Ectodermal cell (in vitro differentiated cells): ENCODE measurements around the gene CFAP100.

Source experiments
- H3K27ac ChIP-seq: 2 replicates; pipeline ENCODE4 v1.7.0; 2013; ENCODE audit warnings: mild to moderate bottlenecking, low read depth, low read length; ENCODE audit not compliant: insufficient read depth, poor library complexity, severe bottlenecking
- H3K27me3 ChIP-seq: 2 replicates; pipeline ENCODE4 v1.7.0; 2013; ENCODE audit warnings: mild to moderate bottlenecking, low read length; ENCODE audit not compliant: insufficient read depth, control insufficient read depth, poor library complexity, severe bottlenecking
- H3K36me3 ChIP-seq: one replicate; pipeline ENCODE4 v1.7.0; 2013; ENCODE audit warnings: low read length; ENCODE audit not compliant: control insufficient read depth, insufficient read depth
- H3K4me1 ChIP-seq: one replicate; pipeline ENCODE4 v1.7.0; 2013; ENCODE audit warnings: low read length; ENCODE audit not compliant: control insufficient read depth, insufficient read depth
- H3K4me3 ChIP-seq: 2 replicates; pipeline ENCODE4 v1.7.0; 2013; ENCODE audit warnings: low read depth, low read length, control low read depth; ENCODE audit not compliant: insufficient read depth
- H3K9me3 ChIP-seq: 2 replicates; pipeline ENCODE4 v1.7.0; 2013; ENCODE audit warnings: mild to moderate bottlenecking, low read length, moderate library complexity; ENCODE audit not compliant: control insufficient read depth
- WGBS, 2 experiments: methylation state at CpG; one replicate each; pipeline ENCODE4 v1.1.7; 2013; ENCODE audit warnings: missing lambda C conversion rate in 2 of 2; 5-methylcytosine and 5-hydroxymethylcytosine counted together

The CFAP100 gene

GRCh38 chr3:126377211-126377610 is 17.5 kb upstream of the CFAP100 start:
- peaks cover 7% of the 10 kb centered on the region for H3K4me1 ChIP-seq
- WGBS, 2 experiments: 96 to 98% methylated on average over 3 of the region's 3 CpGs
- H3K4me3 ChIP-seq: no peak overlapping the region
- H3K9me3 ChIP-seq: no peaks in the 10 kb centered on the region
- no peak overlapping the region for H3K27ac ChIP-seq
- no peaks in the 10 kb centered on the region for H3K27me3 ChIP-seq
- H3K36me3 ChIP-seq: no peaks in the 10 kb centered on the region

DNA sequence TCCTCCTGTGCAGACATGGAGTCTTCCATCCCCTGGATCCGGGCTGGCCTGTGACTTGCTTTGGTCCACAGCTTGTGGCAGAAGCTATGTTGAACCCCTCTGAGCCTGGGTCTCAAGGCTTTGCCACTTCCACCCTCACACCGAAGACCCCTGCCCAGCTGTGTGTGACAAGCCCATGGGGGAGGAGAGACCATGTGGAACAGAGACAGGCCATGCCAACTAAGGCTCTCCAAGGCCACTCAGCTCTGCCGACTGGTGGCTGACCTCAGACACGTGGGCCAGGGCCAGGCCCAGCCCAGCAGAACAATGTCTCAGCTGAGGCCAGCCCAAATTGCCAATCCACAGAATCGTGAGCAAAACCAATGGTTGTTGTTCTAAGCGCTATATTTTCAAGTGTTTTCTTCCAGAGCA is 16.4 kb upstream of the CFAP100 start:
- Histone ChIP-seq H3K4me3 (no peak overlapping the region), H3K36me3 (no peaks in the 10 kb centered on the region), H3K4me1 (peaks cover 7% of the 10 kb centered on the region), H3K9me3 (no peaks in the 10 kb centered on the region), H3K27ac (no peak overlapping the region), H3K27me3 (no peaks in the 10 kb centered on the region)
- 93 to 95% methylated on average over 6 of the region's 6 CpGs for WGBS, 2 experiments

DNA sequence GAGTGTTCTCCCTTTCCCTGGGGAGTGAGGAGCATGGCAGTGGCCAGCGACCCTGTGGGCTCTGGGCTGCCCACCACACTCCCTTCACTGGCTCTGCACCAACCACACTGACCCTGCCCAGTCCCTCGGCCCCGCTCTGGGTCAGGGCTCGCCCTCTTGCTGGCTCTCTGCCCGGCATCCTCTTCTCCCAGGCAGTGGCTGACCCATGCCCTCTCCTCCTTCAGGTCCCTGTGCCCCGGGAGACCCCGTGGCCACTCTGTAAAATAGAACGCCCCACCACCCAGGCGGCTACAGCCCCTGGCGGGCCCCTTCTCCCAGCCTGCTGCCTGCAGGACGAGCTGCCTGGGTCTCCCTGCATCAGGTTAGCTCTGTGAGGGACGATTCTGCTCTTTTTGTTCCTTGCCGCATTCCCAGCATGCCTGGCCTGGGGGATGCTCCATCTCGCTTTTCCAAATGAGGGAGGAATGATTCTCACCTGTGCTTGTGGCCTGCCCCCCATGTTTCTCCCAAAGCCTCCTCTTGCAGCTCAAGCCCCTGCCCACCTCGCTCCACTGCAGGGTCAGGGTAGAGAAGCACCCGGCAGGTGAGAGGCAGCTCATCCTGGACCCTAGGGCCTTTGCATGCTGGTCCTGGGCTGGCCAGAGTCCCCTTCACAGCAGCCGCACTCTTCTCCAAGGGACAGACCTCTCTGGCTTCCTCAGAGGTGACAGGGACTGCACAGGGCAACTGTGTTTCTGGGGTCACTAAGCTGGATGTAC is 14.5 kb upstream of the CFAP100 start:
- no peaks in the 10 kb centered on the region for H3K27me3 ChIP-seq

DNA sequence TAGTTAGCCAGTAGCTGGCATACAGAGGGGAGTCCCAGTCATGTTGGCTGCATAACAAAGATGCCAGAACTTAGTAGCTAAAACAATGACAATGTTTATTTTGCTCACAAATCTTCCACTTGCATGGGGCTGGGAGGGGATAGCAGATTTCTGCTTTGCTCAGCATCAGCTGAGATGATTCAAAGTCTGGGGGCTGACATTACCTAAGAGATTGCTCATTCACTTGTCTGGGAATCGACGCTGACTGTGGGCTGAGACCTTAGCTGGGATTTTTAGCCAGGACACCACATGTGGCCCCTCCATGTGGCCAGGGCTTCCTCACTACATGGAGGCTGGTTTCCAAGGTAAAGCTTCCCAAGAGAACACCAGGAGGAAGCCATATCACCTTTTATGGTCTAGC is 12.7 kb upstream of the CFAP100 start:
- no peaks in the 10 kb centered on the region for H3K4me1 ChIP-seq
- no peaks in the 10 kb centered on the region for H3K27me3 ChIP-seq
- no peak overlapping the region for H3K4me3 ChIP-seq
- no peak overlapping the region for H3K27ac ChIP-seq
- 42 to 44% methylated on average over 2 of the region's 2 CpGs for WGBS, 2 experiments
- H3K36me3 ChIP-seq: no peaks in the 10 kb centered on the region
- H3K9me3 ChIP-seq: no peaks in the 10 kb centered on the region

More for the DNA sequence above, 14.5 kb upstream of the CFAP100 start:
- 84 to 85% methylated on average over 17 of the region's 17 CpGs for WGBS, 2 experiments
- Histone ChIP-seq H3K9me3 (no peaks in the 10 kb centered on the region), H3K27ac (no peak overlapping the region), H3K4me1 (peaks cover 7% of the 10 kb centered on the region), H3K4me3 (no peak overlapping the region), H3K36me3 (no peaks in the 10 kb centered on the region)

- Histone ChIP-seq H3K4me1 (no peaks in the 10 kb centered on the region), H3K9me3 (no peaks in the 10 kb centered on the region), H3K36me3 (no peaks in the 10 kb centered on the region), H3K4me3 (peak overlapping the region; percentile 18), H3K27ac (peak overlapping the region; percentile 76), H3K27me3 (peaks cover 28% of the 10 kb centered on the region)
- WGBS, 2 experiments: 6 to 7% methylated on average over 58 of the region's 58 CpGs
Measured at GRCh38 chr3:126389112-126389793, 5.5 kb upstream of the CFAP100 start.

GRCh38 chr3:126389794-126390146 is 4.9 kb upstream of the CFAP100 start:
- Histone ChIP-seq H3K4me3 (no peak overlapping the region), H3K27me3 (peaks cover 32% of the 10 kb centered on the region), H3K9me3 (no peaks in the 10 kb centered on the region), H3K4me1 (peaks cover 3% of the 10 kb centered on the region), H3K36me3 (no peaks in the 10 kb centered on the region), H3K27ac (no peak overlapping the region)
- 80 to 83% methylated on average over 16 to 17 of the region's 17 CpGs for WGBS, 2 experiments

- Histone ChIP-seq H3K4me3 (no peak overlapping the region), H3K36me3 (no peaks in the 10 kb centered on the region), H3K9me3 (no peaks in the 10 kb centered on the region), H3K27ac (no peak overlapping the region), H3K4me1 (peaks cover 6% of the 10 kb centered on the region), H3K27me3 (peaks cover 36% of the 10 kb centered on the region)
- 93 to 95% methylated on average over 15 of the region's 15 CpGs for WGBS, 2 experiments
Measured at GRCh38 chr3:126390201-126390600, 4.5 kb upstream of the CFAP100 start.

DNA sequence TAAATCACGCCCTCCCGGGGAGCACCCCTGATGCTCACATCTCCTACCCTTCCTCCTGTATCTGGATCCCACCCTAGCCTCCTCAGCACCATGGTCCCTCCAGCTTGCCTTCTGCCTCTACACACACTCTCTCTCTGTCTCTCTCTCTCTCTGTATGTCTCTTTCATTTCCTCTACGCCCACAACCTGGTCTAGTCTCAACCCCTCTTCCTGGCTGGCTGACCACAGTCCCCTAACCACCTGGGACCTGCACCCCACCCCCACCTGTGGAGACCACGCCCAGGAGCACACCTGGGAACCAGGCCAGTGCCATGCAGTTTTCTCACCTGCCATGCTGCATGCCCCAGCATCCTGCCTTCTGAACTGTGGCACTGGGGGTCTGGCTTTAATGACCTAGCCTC is 4.0 kb upstream of the CFAP100 start:
- no peak overlapping the region for H3K27ac ChIP-seq
- peaks cover 41% of the 10 kb centered on the region for H3K27me3 ChIP-seq
- no peak overlapping the region for H3K4me3 ChIP-seq
- no peaks in the 10 kb centered on the region for H3K36me3 ChIP-seq
- WGBS, 2 experiments: 90 to 93% methylated on average over 4 of the region's 4 CpGs
- H3K9me3 ChIP-seq: no peaks in the 10 kb centered on the region
- peaks cover 11% of the 10 kb centered on the region for H3K4me1 ChIP-seq

- 79 to 81% methylated on average over 1 of the region's 1 CpG for WGBS, 2 experiments
- no peak overlapping the region for H3K27ac ChIP-seq
- peaks cover 43% of the 10 kb centered on the region for H3K27me3 ChIP-seq
- no peak overlapping the region for H3K4me3 ChIP-seq
- peaks cover 11% of the 10 kb centered on the region for H3K4me1 ChIP-seq
- no peaks in the 10 kb centered on the region for H3K36me3 ChIP-seq
- no peaks in the 10 kb centered on the region for H3K9me3 ChIP-seq
Measured at GRCh38 chr3:126391631-126392030, 3.1 kb upstream of the CFAP100 start.

DNA sequence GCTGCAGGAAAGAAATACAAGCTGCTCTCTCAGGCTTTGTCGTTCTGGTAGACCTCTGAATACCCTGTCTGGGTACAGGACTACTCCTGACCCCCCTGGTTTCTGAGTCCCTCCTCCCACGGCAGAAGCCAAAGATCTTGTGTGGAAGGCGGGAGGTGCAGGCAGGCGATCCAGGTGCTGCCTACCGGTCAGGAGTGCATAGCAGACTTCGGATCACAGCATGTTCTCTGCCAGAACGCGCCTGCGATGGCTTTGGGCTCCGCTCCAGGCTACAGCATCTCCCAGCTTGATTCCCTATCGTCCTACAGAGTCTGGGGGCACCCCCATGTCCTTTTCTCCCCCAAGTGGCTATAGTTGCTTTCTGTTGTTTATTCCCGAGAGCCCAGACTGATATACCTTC is 2.5 kb upstream of the CFAP100 start:
- no peaks in the 10 kb centered on the region for H3K36me3 ChIP-seq
- whole genome bisulfite sequencing, 2 experiments: 83 to 86% methylated on average over 11 of the region's 12 CpGs
- peaks cover 43% of the 10 kb centered on the region for H3K27me3 ChIP-seq
- no peaks in the 10 kb centered on the region for H3K9me3 ChIP-seq
- H3K4me3 ChIP-seq: no peak overlapping the region
- peaks cover 11% of the 10 kb centered on the region for H3K4me1 ChIP-seq
- no peak overlapping the region for H3K27ac ChIP-seq
